SKM-1 treated with dmso at 0.1 percent for 144 hours (cell line): ENCODE measurements around the gene RFPL3.
"Not testable (repeated sequence)": the region's sequence is repeated elsewhere in the genome, so short reads cannot be mapped to it uniquely, and the experiment has no call there.

Experiments used
- DNase-seq: peaks from one replicate; lab custom pipeline; 2025; ENCODE audit not compliant: unreplicated experiment; lab: John Stamatoyannopoulos, UW

Gene RFPL3

GRCh38 chr22:32352681-32353080 lies 5.0 kb upstream of the RFPL3 start:
- DNase-seq = no peak

DNA sequence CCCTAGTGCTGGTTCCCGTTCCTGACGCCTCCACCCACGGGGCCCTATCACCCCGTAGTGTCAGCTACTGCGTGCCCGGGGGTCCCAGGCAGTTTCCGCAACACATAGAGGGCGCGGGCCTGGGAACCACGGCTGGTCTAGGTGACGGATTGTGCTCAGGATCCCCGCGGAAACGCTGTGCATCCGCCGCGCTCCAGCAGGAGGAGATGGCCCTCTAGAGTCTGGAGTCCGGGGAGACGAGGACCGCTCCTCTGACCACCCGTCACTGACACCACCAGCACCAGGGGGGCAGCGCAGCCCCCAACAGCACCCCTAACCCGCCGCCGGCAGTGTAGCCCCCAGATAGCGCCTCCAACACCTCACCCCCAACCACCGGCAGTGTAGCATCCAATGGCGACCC lies 4.4 kb upstream of the RFPL3 start:
- no peak for DNase-seq

DNA sequence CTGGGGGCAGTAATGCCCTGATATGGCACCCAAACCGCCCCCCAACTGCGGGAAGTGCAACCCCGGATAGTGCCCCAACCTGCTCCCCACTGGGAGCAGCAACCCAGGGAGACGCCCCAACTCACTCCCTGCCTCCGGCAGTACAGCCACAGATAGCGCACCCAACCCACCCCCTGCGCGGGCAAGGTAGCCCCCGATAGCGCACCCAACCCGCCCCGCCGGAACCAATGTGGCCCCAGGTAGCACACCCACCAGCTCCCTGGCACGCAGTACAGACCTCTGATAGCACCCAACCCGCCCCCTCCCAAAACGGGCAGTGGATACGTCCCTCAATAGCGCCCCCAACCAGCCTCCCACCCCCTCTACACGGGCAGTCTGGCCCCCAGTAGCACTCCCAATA lies 3.8 kb upstream of the RFPL3 start:
- no peak for DNase-seq

DNA sequence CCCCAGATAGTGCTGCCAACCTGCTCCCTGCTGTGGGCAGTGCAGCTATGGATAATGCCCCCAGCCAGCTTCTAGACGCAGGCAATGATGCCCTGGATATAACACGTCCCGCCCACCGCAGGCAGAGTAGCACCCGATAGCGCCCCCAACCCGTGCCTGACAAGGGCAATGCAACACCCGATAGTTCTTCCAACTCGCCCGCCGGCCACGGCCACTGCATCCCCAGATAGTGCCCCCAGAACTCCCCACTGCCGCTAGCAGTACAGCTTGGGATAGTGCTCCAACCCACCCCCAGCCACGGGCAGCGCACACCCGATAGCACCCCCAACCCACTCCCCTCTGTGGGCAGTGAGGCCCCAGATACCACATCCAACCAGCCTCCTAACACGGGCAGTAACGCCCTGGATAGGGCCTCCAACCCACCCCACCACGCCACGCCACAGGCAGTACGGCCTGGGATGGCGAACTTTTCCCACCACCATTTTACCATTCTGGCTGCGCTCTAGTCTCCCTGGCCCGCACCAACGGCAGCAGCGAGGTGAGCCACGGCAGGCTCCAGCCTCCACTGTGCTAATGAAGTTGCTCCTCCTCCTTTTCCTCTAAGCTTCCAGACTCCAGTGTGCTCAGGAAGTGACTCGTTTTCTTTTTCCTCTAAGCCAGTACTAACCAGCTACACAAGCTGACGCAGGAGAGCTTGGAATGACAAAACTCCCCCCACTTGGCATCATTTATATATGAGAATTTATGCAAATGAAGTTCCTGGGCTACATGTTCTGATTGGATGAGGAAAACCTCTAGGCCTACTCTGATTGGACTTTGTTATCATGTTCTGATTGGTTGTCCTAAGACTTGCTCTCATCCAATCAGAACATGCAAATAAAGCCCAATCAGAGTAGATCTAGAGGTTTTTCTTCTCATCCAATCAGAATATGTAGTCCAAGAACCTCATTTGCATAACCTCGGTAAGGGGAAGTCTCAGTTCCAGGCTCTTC lies 3.0 kb upstream of the RFPL3 start:
- no peak for DNase-seq

GRCh38 chr22:32355760-32356159 lies 1.9 kb upstream of the RFPL3 start:
- no peak for DNase-seq

GRCh38 chr22:32360096-32360495 lies 2.4 kb downstream of the RFPL3 start:
- not testable (repeated sequence) for DNase-seq

- DNase-seq = no peak
Measured at GRCh38 chr22:32361257-32361656, 3.6 kb downstream of the RFPL3 start.

DNA sequence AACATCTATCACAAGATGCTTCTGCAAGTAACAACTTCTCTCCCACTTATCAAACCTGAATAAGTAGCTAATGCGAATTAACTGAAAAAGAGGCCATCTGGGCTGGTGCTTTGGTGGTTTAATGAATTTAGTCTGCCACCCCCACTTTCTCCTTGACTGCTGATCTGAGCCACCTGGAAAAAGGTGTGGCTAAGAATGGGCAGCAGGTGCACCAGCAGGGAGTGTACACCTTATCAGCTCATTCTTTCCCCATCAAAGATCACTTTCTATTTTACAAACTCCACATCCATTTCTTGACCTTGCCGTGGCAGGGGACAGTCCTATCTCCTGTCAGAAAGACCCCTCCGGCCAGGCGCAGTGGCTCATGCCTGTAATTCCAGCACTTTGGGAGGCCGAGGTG lies 6.5 kb downstream of the RFPL3 start:
- no peak for DNase-seq

DNA sequence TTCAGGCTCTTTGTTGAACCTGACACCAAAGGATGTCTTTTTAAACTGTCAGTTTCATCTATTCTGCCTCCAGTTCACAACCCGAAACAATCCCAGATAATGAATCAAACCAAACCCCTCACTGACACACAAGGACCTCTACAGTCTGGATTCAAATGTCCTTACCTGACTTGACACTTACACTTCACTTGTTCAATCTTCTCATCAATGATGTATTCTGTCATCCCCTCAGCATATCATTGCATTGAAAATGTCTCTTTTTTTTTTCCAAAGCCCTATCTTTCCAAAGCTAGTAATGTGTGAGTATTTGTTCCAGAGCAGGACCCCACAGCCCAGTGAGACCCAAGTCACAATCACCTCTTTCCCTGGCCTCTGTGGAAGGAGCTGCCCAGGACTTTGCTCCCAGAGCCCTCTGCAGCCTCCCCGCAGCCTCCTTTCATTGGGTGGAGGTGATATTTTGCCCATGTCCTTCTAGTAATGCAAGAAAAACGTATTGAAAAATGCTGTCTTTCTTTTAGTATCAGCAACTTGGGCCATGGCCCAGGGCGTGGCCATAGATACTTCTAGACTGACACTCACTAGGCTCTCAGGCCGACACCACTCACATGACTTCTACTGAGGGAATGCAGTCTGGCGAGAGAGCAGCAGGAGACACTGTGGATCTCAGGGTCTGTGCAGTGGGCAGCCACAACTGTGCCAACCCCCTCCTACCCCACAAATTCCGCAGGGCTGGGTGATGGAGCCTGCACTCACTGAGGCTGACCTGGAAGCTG lies 18.2 kb downstream of the RFPL3 start:
- no peak for DNase-seq

DNA sequence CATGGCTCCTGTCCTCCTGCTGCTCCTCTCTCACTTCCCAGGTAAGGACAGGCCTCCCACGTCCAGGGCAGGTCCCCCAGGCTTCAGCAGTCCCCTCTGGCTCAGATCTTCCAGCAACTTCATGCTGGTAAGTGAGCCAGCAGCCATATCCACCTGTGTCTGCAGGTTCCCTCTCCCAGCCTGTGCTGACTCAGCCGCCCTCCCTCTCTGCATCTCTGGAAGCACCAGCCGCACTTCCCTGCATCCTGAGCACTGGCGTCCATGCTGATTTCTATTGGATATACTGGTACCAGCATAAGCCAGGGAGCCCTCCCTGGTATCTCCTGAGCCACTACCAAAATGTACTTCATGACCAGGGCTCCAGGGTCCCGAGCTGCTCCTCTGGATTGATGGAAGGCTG lies 19.0 kb downstream of the RFPL3 start:
- no peak for DNase-seq

GRCh38 chr22:32378707-32379272 lies 21.1 kb downstream of the RFPL3 start:
- DNase-seq = peak; percentile 33

DNA sequence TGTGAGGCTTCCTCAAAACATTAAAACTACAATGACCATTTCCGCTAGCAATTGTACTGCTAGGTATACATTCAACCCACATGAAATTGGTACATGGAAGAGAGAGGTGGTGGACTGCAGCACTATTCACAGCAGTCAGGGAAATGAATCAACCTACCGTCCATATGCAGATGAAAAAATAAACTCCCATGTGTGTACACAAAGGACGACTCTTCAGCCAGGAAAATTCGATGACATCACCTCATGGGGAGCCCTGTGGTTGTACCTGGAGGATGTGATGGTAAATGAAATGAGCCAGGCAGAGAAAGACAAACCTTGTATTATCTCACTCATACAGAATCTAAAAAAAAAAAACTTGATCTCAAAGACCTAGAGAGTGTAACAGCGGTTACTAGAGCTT lies 23.3 kb downstream of the RFPL3 start:
- DNase-seq = no peak

GRCh38 chr22:32385681-32386080 lies 28.0 kb downstream of the RFPL3 start:
- no peak for DNase-seq

DNA sequence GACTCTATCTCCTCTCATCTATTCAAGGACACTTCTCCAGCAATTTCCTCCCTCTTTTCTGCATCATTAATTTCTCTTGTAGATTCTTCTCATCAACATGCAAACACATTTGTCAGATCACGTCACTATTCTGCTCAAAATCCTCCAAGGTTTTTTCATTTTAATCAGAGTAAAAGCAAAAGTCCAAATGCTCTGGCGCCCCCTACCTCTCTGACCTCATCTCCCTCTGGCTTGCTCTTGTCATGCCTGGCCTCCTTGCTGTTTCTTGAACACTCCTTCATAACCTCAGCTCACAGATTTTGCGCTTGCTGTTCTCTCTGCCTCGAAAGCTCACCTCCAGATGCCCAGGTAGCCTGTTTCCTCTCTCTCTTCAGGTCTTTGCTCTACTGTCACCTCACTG lies 32.0 kb downstream of the RFPL3 start:
- no peak for DNase-seq

DNA sequence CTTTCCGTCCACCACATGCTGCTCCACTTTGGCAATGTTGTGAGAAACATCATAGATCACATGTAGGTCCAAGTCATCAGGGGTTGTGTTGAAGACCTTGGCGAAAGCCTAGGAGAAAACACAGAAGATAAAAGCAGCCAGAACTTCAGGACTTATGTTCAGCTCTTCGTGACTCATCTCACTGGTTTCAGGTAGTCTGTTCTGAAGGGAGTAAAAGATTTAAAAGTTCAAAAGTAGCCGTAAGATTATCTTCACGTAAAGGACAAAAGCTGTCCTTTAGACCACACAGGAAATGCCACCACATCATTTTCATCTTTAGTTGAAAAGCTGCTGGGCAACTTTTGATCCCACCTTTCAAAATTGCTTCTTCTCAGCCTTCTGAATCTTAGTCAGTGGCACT lies 37.4 kb downstream of the RFPL3 start:
- no peak for DNase-seq

GRCh38 chr22:32396255-32396654 lies 38.6 kb downstream of the RFPL3 start:
- DNase-seq = no peak

GRCh38 chr22:32396746-32397145 lies 39.1 kb downstream of the RFPL3 start:
- DNase-seq = no peak

DNA sequence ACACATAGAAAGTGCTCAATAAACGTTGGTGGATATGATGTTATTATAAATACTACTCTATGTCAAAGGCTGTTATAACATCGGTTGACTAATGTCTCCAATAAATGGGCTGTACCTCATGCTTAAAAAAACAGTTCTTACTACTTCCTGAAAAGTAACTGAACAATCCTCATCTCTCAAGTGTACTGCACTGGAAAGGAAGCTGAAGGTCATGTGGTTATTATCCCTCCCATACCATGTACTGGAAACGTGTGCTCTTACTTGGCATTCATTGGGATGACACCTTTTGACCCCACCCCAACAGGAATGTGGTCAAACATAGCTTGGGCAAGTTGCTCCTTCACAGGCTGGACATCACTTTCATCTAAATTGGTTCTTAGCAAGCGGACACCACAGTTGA lies 43.8 kb downstream of the RFPL3 start:
- no peak for DNase-seq

DNA sequence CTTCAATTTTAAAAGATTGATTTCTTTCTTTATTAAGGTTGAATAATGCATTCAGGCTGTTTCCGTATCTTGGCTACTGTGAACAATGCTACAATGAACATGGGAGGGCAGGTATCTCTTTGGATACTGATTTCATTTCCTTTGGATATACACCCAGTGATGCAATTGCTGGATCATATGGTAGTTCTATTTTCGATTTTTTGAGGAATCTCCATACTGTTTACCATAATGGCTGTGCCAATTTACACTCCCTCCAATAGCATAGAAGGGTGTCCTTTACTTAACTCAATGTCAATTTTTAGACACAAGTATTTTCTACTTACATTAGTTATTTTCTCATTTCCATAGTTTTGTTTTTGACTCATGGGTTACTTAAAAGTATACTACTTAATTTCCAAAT lies 46.4 kb downstream of the RFPL3 start:
- DNase-seq = no peak

DNA sequence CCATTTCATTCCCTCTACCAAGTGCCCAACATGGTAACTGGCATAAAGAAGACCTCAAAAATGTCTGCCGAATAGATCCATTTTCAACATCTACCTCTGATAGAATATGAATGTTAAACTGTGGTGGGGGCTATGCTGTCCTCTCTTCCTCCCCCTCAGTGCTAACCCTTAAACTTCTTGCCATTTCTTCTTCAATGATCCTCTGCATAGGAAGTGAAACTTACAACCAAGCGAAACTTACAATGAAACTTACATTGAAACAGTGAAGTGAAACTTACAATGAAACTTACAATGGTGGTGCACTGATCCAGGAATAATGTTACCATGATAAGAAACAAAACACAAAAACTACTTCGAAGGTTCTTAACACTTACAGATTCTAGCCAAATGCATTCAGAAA lies 49.6 kb downstream of the RFPL3 start:
- DNase-seq = no peak

DNA sequence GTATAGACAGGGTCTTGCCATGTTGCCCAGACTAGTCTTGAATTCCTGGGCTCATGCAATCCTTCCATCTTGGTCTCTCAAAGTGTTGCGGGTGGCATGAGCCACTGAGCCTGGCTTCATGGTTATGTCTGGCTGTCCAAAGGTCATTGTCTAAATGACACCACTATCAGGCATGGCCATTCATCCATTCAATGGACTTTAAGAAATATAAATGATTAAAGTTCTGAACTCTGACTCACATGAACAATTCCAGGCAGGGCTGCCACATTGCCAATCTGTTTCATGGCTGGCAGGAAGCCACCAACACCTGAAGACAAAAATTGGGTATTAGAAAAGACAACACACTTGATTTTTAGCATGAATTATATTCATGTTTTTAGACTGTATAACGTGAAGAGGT lies 50.3 kb downstream of the RFPL3 start:
- DNase-seq = no peak

DNA sequence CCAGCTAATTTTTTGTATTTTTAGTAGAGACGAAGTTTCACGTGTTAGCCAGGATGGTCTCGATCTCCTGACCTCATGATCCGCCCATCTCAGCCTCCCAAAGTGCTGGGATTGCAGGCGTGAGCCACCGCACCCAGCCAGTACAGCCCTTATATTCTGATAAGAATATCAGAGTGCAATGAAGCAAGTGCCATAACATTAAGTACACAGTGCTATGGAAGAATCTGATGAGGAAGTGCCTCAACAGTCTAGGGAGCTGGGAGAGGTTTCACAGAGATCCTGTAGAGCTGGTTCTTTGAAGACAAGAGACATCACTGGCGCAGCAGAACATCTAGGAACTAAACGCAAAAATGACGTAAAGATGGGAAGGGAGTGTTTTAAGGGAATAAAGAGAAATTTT lies 52.3 kb downstream of the RFPL3 start:
- DNase-seq = no peak
